Measurements from ENCODE around the gene RHOBTB1.

- TF ChIP-seq CTCF (tag by site-specific recombination; IDR thresholded peaks at IDR 0.05) = no peak
- TF ChIP-seq ZNF138 (tag by site-specific recombination; IDR thresholded peaks at IDR 0.05; ENCODE audit: borderline replicate concordance) = no peak
- no peak for TF ChIP-seq ZNF747 (tag by site-specific recombination; IDR thresholded peaks at IDR 0.05)
These were observed 94.2 kb downstream of the RHOBTB1 start for GRCh38 chr10:60849740-60850139.

All from HEK293 (cell line).